Body of pancreas (tissue), 4 donors: ENCODE results near the gene DRGX. TPM values are rescaled to one million over a fixed set of nuclear protein-coding genes. Genes with fewer than 3 reads are reported as not detected.

Experiments
- ATAC-seq: fragments of 150-250 bp; one replicate; pipeline ENCODE4 v1.9.1; 2016
- DNase-seq, 4 donors: peaks; one replicate each; pipeline ENCODE4 v3.0.0-alpha.2; 2019
- H3K27ac ChIP-seq, 4 donors: fragments of 200-600 bp; sonication (generic); 1 replicate in 3 of 4; 2 replicates in 1 of 4; pipeline versions ENCODE4 v1.5.1 to v1.6.1; 2016 to 2019; ENCODE audit warnings: mild to moderate bottlenecking in 1 of 4, mixed read lengths in 1 of 4, moderate library complexity in 1 of 4
- H3K27me3 ChIP-seq, 2 donors: fragments of 200-600 bp; sonication (generic); one replicate each; pipeline ENCODE4 v1.6.0; 2016; ENCODE audit warnings: mild to moderate bottlenecking in 1 of 2
- H3K36me3 ChIP-seq, 2 donors: fragments of 200-600 bp; sonication (generic); replicated peaks in 1 of 2; 2 replicates each; pipeline ENCODE4 v1.5.1; 2016; ENCODE audit warnings: low read depth in 2 of 2; ENCODE audit not compliant: insufficient read depth in 1 of 2
- H3K4me1 ChIP-seq: fragments of 200-600 bp; sonication (generic); one replicate; pipeline ENCODE4 v1.6.0; 2016
- H3K4me3 ChIP-seq, 2 donors: fragments of 200-600 bp; sonication (generic); 1 replicate in 1 of 2; 2 replicates in 1 of 2; pipeline ENCODE4 v1.5.1; 2016 to 2019
- H3K9me3 ChIP-seq, 3 donors: fragments of 200-600 bp; sonication (generic); 1 replicate in 2 of 3; 2 replicates in 1 of 3; pipeline ENCODE4 v1.5.1; 2016
- POLR2A ChIP-seq, 3 donors: fragments of 450-650 bp; IDR thresholded peaks; one replicate each; pipeline ENCODE4 v1.6.1; 2016; ENCODE audit warnings: antibody characterized with exemption in 3 of 3, mild to moderate bottlenecking in 2 of 3
- WGBS, 2 donors: methylation state at CpG; one replicate each; pipeline ENCODE4 v1.1.5; 2017; 5-methylcytosine and 5-hydroxymethylcytosine counted together
- intact Hi-C: fragments of 100-400 bp; cut with DNase I; formaldehyde crosslinking; loops from one replicate; pipeline ENCODE4 v1.15.1; 2023
- total RNA-seq, 2 donors: library from RNA; depleted of rRNA; stranded (reverse); fragments of >200 nt; gene quantifications; one replicate each; pipeline ENCODE4 v1.1.0, GENCODE V29; 2016
- TF ChIP-seq, protein P1 (sequence below), 7 experiments: fragments of 450-650 bp in 4 of 7; fragments of 200-600 bp in 3 of 7; sonication (generic) in 3 of 7; IDR thresholded peaks; one replicate each; pipeline ENCODE4 v1.5.1; 2016 to 2019; ENCODE audit warnings: antibody characterized with exemption in 7 of 7

The DRGX gene
- total RNA-seq, 2 donors from 2014 or later, result not detected

DNA sequence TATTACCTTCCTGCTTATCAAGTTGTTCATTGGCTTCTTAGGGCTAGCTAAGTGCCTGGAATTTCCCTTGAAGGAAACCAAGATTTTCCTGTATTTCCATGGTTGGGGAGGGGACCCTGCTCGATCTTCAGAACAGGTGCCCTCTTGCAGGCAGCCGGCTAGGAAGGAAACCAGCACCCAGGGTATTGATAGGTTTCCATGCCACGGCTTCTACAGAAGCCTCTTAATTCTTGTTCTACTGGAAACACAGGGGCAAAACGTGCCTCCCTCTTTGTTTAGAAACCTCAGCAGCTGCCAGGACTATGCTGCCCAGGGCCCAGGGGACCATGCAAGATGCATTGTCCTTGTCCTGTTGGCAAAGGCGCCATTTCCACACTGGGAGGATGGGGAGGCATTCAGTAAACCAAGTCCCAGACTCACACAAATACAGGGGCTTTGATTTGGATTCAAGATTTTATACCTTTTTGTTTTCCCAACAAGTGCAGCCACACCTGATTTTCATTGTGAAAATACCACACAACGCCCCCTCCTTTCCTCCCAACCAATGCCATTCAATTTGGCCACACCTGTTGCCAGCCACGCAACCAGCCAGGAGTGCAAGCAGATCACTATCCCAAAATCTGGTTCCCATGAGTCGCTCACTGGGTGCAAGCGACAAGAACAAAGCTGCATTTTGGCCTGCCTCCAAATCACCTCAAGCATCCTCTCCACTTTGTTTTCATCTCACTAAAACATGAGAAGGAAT lies 67.3 kb downstream of the DRGX start:
- Histone ChIP-seq H3K4me3 (no peak overlapping the region), H3K36me3 (no peaks in the 10 kb centered on the region), H3K9me3 (no peaks in the 10 kb centered on the region), H3K27me3 (no peaks in the 10 kb centered on the region), H3K4me1 (no peaks in the 10 kb centered on the region), H3K27ac (no peak overlapping the region)
- TF ChIP-seq POLR2A (IDR thresholded peaks at IDR 0.05), result no peak
- TF ChIP-seq, protein P1, sequence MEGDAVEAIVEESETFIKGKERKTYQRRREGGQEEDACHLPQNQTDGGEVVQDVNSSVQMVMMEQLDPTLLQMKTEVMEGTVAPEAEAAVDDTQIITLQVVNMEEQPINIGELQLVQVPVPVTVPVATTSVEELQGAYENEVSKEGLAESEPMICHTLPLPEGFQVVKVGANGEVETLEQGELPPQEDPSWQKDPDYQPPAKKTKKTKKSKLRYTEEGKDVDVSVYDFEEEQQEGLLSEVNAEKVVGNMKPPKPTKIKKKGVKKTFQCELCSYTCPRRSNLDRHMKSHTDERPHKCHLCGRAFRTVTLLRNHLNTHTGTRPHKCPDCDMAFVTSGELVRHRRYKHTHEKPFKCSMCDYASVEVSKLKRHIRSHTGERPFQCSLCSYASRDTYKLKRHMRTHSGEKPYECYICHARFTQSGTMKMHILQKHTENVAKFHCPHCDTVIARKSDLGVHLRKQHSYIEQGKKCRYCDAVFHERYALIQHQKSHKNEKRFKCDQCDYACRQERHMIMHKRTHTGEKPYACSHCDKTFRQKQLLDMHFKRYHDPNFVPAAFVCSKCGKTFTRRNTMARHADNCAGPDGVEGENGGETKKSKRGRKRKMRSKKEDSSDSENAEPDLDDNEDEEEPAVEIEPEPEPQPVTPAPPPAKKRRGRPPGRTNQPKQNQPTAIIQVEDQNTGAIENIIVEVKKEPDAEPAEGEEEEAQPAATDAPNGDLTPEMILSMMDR (IDR thresholded peaks at IDR 0.05), result no peak
- DNase-seq (no peak), ATAC-seq (no peak)
- WGBS, 2 donors, result 76 to 80% methylated on average over 9 of the region's 9 CpGs
- intact Hi-C loops, result no loop called here

DNA sequence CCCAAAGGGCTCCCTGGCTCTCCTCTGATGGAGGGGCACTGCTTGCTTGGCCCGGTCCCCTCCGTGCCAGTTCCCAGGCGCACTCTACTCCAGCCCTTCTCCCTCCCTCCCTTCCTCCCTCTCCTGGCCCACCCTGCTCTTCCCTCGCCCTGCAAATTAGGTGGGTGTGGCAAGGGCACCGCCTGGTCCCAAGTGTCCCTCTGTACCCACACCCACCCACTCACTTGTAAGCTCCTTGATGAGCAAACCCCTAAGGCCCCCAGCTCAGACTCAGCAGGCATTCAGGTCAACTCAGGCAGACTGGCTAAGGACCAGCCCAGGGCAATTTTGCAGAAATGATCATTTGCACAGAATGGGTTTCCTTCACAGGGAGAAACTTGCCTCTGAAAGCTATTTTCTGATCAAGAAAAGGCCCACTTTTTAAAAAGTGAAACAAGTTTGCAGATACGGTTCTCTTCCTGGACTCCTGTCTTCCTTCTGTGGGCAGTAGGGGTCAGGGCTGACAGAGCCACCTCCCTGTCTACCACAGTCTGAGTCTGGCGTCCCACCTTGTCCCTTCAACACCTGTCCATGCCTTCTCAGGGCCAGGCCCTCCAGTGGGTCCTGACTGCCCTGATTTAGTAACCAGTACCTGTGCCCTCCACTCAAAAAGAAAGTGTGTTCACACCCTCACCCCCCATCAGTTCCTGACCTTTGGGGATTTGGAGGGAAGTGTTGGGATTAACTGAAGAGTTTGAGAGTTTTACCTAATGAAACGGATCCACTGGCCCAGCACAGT lies 68.7 kb downstream of the DRGX start:
- no peak overlapping the region for H3K27ac ChIP-seq
- TF ChIP-seq, protein P1 (IDR thresholded peaks at IDR 0.05), result no peak
- no peak for TF ChIP-seq POLR2A (IDR thresholded peaks at IDR 0.05)
- no peaks in the 10 kb centered on the region for H3K4me1 ChIP-seq
- no peaks in the 10 kb centered on the region for H3K36me3 ChIP-seq
- H3K9me3 ChIP-seq, result no peaks in the 10 kb centered on the region
- no peak for ATAC-seq
- intact Hi-C loops, result no loop called here
- DNase-seq, result no peak
- WGBS, 2 donors, result 77 to 85% methylated on average over 8 of the region's 8 CpGs
- H3K4me3 ChIP-seq, result no peak overlapping the region
- H3K27me3 ChIP-seq, result no peaks in the 10 kb centered on the region

DNA sequence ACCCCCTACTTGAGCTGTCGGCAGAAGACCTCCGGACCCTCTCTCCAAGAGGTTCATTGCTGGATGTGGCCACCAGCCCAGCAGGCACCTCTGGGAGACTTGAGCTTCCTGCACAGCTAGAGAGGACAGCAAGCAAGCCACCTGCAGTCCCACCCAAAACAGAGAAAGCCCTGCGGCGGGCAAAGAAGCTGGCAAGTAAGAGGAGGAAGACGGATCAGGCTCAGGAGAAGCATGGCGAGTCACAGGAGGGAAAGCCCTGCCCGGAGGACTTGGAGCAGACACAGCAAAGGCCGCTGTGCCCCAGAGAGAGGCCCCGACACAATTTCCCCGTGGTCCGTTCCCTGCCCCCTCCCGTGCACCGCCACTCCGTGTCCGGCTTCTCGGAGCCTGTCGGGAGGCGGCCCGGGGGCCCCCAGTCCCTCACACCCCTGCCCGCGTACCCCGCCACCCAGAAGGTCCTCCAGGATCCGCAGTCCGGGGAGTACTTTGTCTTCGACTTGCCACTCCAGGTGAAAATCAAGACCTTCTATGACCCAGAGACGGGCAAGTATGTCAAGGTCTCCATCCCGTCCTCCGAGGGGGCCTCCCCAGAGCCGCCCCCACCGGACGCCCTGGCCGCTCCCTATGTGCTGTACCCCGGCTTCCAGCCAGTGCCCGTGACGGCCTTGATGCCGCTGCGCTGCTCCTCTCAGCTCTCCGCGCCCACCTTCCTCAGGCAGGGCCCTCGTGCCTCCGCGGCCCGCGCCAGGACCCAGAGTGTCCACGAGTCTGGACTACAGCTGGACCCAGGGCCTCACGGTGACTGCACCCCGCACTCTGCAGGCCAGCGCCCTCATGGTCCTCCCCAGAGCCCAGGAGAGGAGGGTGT lies 69.7 kb downstream of the DRGX start:
- WGBS, 2 donors, result 89 to 94% methylated on average over 46 to 48 of the region's 48 CpGs
- no peak for ATAC-seq
- no peak overlapping the region for H3K27ac ChIP-seq
- no peaks in the 10 kb centered on the region for H3K36me3 ChIP-seq
- DNase-seq, result no peak
- H3K4me1 ChIP-seq, result no peaks in the 10 kb centered on the region
- no peak overlapping the region for H3K4me3 ChIP-seq
- H3K27me3 ChIP-seq, result no peaks in the 10 kb centered on the region
- H3K9me3 ChIP-seq, result no peaks in the 10 kb centered on the region
- intact Hi-C loops, result no loop called here
- TF ChIP-seq POLR2A (IDR thresholded peaks at IDR 0.05), result no peak
- TF ChIP-seq, protein P1 (IDR thresholded peaks at IDR 0.05), result no peak

DNA sequence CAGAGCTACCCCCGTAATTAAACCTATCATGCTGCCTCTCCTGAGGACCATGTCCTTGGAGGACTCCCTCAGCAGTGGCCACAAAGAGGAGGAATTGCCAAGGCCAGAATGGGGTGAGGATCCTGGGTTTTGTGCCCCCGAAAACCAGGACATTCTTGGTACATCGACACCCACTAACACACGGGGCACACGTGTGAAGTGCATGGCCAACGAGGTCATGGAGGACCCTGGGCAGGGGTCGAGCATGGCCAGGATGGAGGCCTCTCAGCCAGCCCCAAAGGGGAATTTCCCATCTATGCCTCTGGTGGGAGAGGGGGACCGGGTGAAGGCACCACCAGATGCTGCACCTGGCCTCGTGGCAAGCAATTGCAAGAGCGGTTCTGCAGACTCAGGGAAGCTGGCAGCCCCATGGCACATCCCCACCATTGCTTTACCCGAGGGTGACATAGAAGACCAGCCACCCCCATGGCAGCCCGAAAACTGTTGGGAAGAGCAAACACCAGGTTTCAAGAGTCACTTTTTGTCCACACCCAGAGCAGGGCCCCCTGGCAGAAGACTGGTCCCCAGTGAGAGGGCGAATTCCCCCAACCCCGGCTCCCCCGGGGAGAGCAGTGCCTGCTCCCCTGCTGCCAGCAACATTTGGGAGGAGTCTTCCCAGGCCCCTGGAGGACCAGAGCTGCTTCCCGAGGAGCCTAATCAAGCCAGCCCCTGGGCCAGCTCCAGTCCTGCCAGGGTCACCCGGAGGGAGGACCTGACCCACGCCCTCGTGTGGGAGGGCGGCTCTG lies 70.6 kb downstream of the DRGX start:
- no peaks in the 10 kb centered on the region for H3K4me1 ChIP-seq
- WGBS, 2 donors, result 87 to 95% methylated on average over 13 to 15 of the region's 20 CpGs
- no peak overlapping the region for H3K4me3 ChIP-seq
- no peak for DNase-seq
- H3K9me3 ChIP-seq, result no peaks in the 10 kb centered on the region
- intact Hi-C loops, result no loop called here
- H3K36me3 ChIP-seq, result no peaks in the 10 kb centered on the region
- no peak for ATAC-seq
- no peaks in the 10 kb centered on the region for H3K27me3 ChIP-seq
- no peak overlapping the region for H3K27ac ChIP-seq
- TF ChIP-seq POLR2A (IDR thresholded peaks at IDR 0.05), result no peak
- TF ChIP-seq, protein P1 (IDR thresholded peaks at IDR 0.05), result no peak
